Esophagus squamous epithelium (tissue), 4 donors: ENCODE data around the gene DHRS3.

Experiments used
- POLR2A ChIP-seq, 4 donors: fragments of 450-650 bp; IDR thresholded peaks; one replicate each; pipeline ENCODE4 v1.6.1; 2017; ENCODE audit warnings: antibody characterized with exemption in 4 of 4, mild to moderate bottlenecking in 4 of 4, moderate library complexity in 3 of 4
- TF ChIP-seq, protein P1 (sequence below), 6 experiments: fragments of 450-650 bp in 4 of 6; fragments of 200-600 bp in 2 of 6; sonication (generic) in 2 of 6; IDR thresholded peaks; one replicate each; pipeline ENCODE4 v1.5.1; 2016 to 2019; ENCODE audit warnings: antibody characterized with exemption in 6 of 6, mild to moderate bottlenecking in 4 of 6, moderate library complexity in 4 of 6

DNA sequence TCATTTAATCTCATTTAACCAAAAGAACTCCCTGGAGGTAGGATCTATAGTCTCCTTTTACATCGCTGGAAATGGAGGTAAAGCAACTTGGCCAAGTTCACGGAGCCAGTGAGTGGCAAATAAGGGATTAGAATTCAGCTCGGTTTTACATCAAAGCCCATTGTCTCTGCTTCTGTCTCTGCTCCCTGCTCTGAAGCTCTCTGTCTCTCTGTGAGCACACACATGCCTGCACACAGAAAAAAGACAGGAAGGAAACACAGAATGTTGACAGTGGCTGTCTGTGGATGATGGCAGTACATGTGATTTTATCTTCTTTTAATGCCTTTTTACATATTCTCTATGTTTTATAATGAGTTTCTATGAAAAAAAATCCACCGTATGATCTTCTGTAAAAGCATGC is 8.9 kb upstream of the DHRS3 start:
- TF ChIP-seq, protein P1, sequence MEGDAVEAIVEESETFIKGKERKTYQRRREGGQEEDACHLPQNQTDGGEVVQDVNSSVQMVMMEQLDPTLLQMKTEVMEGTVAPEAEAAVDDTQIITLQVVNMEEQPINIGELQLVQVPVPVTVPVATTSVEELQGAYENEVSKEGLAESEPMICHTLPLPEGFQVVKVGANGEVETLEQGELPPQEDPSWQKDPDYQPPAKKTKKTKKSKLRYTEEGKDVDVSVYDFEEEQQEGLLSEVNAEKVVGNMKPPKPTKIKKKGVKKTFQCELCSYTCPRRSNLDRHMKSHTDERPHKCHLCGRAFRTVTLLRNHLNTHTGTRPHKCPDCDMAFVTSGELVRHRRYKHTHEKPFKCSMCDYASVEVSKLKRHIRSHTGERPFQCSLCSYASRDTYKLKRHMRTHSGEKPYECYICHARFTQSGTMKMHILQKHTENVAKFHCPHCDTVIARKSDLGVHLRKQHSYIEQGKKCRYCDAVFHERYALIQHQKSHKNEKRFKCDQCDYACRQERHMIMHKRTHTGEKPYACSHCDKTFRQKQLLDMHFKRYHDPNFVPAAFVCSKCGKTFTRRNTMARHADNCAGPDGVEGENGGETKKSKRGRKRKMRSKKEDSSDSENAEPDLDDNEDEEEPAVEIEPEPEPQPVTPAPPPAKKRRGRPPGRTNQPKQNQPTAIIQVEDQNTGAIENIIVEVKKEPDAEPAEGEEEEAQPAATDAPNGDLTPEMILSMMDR (IDR thresholded peaks at IDR 0.05), result no peak
- no peak for TF ChIP-seq POLR2A (IDR thresholded peaks at IDR 0.05)
